ENCODE data around the gene SLC17A2.

The SLC17A2 gene

GRCh38 chr6:25872814-25873213 lies 57.7 kb downstream of the SLC17A2 start:
- TF ChIP-seq CTCF (IDR thresholded peaks at IDR 0.05; ENCODE audit: insufficient read depth, low read length, poor library complexity, severe bottlenecking): no peak
- no peak for DNase-seq (ENCODE audit: extremely low read depth, insufficient read length)
- Histone ChIP-seq H3K27me3 (replicated peaks; ENCODE audit: control insufficient read depth, insufficient read depth, low read length) (no peaks in the 10 kb centered on the region; the same call in 1 of the 2 replicates), H3K4me3 (replicated peaks; ENCODE audit: low read depth, low read length) (no peak overlapping the region), H3K36me3 (ENCODE audit: control insufficient read depth, insufficient read depth, low read length) (no peaks in the 10 kb centered on the region)

GRCh38 chr6:25869840-25870239 lies 60.7 kb downstream of the SLC17A2 start:
- H3K36me3 ChIP-seq (ENCODE audit: control insufficient read depth, insufficient read depth, low read length): no peaks in the 10 kb centered on the region
- no peak overlapping the region for H3K4me3 ChIP-seq (replicated peaks; ENCODE audit: low read depth, low read length)
- DNase-seq (ENCODE audit: extremely low read depth, insufficient read length): no peak
- no peaks in the 10 kb centered on the region for H3K27me3 ChIP-seq (replicated peaks; ENCODE audit: control insufficient read depth, insufficient read depth, low read length)
- no peak for TF ChIP-seq CTCF (IDR thresholded peaks at IDR 0.05; ENCODE audit: insufficient read depth, low read length, poor library complexity, severe bottlenecking)

- DNase-seq (ENCODE audit: extremely low read depth, insufficient read length): no peak
Measured at GRCh38 chr6:25868436-25869183, 61.9 kb downstream of the SLC17A2 start.

GRCh38 chr6:25866011-25866410 lies 64.5 kb downstream of the SLC17A2 start:
- H3K4me3 ChIP-seq (replicated peaks; ENCODE audit: low read depth, low read length): no peak overlapping the region
- H3K27me3 ChIP-seq (replicated peaks; ENCODE audit: control insufficient read depth, insufficient read depth, low read length): no peaks in the 10 kb centered on the region
- no peak for TF ChIP-seq CTCF (IDR thresholded peaks at IDR 0.05; ENCODE audit: insufficient read depth, low read length, poor library complexity, severe bottlenecking)
- H3K36me3 ChIP-seq (ENCODE audit: control insufficient read depth, insufficient read depth, low read length): no peaks in the 10 kb centered on the region
- no peak for DNase-seq (ENCODE audit: extremely low read depth, insufficient read length)

More at GRCh38 chr6:25868436-25869183, 61.9 kb downstream of the SLC17A2 start:
- no peaks in the 10 kb centered on the region for H3K36me3 ChIP-seq (ENCODE audit: control insufficient read depth, insufficient read depth, low read length)
- H3K4me3 ChIP-seq (replicated peaks; ENCODE audit: low read depth, low read length): no peak overlapping the region
- TF ChIP-seq CTCF (IDR thresholded peaks at IDR 0.05; ENCODE audit: insufficient read depth, low read length, poor library complexity, severe bottlenecking): no peak
- no peaks in the 10 kb centered on the region for H3K27me3 ChIP-seq (replicated peaks; ENCODE audit: control insufficient read depth, insufficient read depth, low read length)

- no peak for DNase-seq (ENCODE audit: extremely low read depth, insufficient read length)
- no peak for TF ChIP-seq CTCF (IDR thresholded peaks at IDR 0.05; ENCODE audit: insufficient read depth, low read length, poor library complexity, severe bottlenecking)
- Histone ChIP-seq H3K36me3 (ENCODE audit: control insufficient read depth, insufficient read depth, low read length) (no peaks in the 10 kb centered on the region), H3K4me3 (replicated peaks; ENCODE audit: low read depth, low read length) (no peak overlapping the region), H3K27me3 (replicated peaks; ENCODE audit: control insufficient read depth, insufficient read depth, low read length) (no peaks in the 10 kb centered on the region)
Measured at GRCh38 chr6:25863360-25863759, 67.1 kb downstream of the SLC17A2 start.

Data from GM06990 (cell line).